Measurements from ENCODE around the gene SUPV3L1.

- no peak for TF ChIP-seq CTCF (IDR thresholded peaks at IDR 0.05; ENCODE audit: insufficient read depth, low read length, poor library complexity, severe bottlenecking)
- no peak for TF ChIP-seq EZH2phosphoT487 (conservative IDR thresholded peaks at IDR 0.05; ENCODE audit: low read length)
Observed at GRCh38 chr10:69160809-69161241, 19.2 kb upstream of the SUPV3L1 start.
